ENCODE results near the gene BTBD10. TPM values are rescaled to one million over a fixed set of nuclear protein-coding genes. Genes with fewer than 3 reads are reported as not detected.
A peak's percentile ranks its signal among the peaks of the same experiment; 100 is the strongest.

BTBD10 gene
- 126 and 188 TPM in 2 replicates for total RNA-seq

DNA sequence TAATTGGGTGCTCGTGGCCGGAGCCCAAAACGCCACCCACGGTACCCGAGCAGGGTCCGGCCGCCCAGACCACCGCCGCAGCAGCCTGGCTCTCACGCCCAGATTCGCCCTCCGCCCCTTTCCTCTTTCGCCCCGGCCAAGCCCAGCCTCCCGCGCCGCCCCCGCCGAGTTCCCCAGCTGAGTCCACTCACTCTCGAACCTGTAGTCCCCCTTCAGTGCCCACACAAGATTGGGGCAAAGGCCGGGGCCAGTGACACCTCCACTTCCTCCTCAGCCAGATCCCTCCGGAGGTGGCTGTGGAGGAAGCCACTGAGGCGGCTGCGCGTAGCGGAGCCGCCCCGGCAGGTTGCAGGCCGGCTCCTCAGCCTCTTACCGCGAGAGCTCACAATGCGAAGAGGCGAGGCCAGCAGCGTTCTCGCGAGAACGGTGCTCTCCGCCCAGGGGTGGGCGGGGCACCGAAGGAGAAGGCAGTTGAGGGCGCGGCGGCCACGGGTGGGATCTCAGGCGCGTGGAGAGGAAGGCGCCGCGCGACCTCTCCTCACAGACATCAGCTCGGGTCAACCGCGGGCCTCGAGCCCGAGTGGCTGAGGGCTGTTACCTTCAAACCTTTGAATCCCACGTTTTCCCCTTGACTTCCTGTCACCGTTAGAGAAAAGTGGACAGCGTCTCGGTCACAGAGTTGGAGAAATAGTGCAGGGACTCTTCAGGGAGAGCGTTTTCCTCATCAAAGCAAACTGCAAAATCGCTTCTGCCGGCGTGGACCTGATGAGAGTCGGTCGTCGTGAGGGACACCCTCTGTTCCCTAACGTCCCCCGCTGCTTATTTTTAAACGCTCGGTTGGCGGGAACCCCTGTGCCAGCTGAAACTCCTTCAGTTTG lies at the start of gene BTBD10:
Gene BTBD10, minus strand, starts transcription at position 322 of the 878 bp plus-strand sequence. CDS start 18,098 bp downstream, outside the sequence.
- peak; percentile 87 for DNase-seq (ENCODE audit: low read depth)

- DNase-seq (ENCODE audit: low read depth): no peak
Measured at GRCh38 chr11:13503393-13503792, 40.4 kb upstream of the BTBD10 start.

GRCh38 chr11:13502492-13502891 lies 39.5 kb upstream of the BTBD10 start:
- DNase-seq (ENCODE audit: low read depth): no peak

DNA sequence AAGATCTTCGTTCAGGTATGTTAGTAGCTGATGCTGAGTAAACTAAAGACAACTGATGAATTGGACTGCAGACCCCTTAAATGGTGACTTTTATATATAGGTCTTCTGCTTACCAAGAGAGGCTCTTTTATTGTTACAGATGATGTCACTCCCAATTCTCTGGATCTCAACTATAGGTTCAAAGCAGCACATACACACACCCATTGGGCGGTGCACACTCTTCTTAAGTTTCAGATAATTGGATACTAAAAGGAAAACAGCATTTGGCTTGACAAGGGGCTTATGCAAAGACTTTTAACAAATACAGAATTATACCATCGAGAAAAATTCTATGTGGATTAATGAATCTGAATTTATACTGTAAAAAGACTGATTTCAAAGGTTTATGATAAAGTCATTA lies 32.9 kb upstream of the BTBD10 start, which contains the start of gene PTH:
Gene PTH, minus strand, starts transcription at position 69 of the 400 bp plus-strand sequence. CDS start 3,142 bp downstream, outside the sequence.
- DNase-seq (ENCODE audit: low read depth): no peak

GRCh38 chr11:13494051-13494450 lies 31.0 kb upstream of the BTBD10 start:
- no peak for DNase-seq (ENCODE audit: low read depth)

GRCh38 chr11:13487661-13488030 lies 24.6 kb upstream of the BTBD10 start:
- peak; percentile 12 for DNase-seq (ENCODE audit: low read depth)

DNA sequence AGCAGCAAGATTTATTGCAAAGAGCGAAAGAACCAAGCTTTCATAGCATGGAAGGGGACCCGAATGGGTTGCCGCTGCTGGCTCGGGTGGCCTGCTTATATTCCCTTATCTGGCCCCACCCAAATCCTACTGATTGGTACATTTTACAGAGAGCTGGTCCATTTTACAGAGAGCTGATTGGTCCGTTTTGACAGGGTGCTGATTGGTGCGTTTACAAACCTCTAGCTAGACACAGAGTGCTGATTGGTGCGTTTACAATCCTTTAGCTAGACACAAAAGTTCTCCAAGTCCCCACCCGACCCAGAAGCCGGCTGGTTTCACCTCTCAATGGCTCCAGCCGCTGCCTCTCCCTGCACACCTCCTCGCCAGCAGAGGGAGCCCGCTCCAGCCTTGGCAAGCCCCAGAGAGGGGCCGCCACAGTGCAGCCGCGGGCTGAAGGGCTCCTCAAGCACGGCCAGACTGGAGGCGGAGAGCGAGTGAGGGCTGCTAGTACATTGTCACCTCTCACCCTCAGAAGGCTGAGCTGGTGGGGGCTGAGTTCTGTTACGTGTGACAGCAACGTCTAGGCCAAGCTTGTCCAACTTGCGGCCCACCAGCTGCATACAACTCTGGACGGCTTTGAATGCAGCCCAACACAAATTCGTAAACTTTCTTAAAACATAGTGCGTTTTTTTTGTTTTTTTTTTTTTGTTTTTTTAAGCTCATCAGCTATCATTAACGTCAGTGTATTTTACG lies 24.1 kb upstream of the BTBD10 start:
- peak; percentile 3 for DNase-seq (ENCODE audit: low read depth)

- DNase-seq (ENCODE audit: low read depth): no peak
Measured at GRCh38 chr11:13480198-13480597, 17.2 kb upstream of the BTBD10 start.

DNA sequence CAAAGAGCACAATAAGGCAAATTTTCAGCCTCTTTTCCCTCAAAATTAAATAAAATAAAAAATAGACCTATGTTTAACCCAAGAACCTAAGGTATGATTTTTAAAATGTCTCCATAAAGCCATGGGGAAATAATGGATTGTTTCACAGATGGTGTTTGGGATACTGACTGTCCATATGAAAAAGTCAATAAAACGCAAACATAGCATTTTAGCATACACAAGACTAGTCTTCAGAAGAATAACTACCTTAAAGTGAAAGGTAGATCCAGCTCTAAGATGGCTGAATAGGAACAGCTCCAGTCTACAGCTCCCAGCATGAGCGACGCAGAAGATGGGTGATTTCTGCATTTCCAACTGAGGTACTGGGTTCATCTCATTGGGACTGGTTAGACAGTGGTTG lies 16.7 kb upstream of the BTBD10 start:
- DNase-seq (ENCODE audit: low read depth): no peak

GRCh38 chr11:13475091-13475490 lies 12.1 kb upstream of the BTBD10 start:
- no peak for DNase-seq (ENCODE audit: low read depth)

DNA sequence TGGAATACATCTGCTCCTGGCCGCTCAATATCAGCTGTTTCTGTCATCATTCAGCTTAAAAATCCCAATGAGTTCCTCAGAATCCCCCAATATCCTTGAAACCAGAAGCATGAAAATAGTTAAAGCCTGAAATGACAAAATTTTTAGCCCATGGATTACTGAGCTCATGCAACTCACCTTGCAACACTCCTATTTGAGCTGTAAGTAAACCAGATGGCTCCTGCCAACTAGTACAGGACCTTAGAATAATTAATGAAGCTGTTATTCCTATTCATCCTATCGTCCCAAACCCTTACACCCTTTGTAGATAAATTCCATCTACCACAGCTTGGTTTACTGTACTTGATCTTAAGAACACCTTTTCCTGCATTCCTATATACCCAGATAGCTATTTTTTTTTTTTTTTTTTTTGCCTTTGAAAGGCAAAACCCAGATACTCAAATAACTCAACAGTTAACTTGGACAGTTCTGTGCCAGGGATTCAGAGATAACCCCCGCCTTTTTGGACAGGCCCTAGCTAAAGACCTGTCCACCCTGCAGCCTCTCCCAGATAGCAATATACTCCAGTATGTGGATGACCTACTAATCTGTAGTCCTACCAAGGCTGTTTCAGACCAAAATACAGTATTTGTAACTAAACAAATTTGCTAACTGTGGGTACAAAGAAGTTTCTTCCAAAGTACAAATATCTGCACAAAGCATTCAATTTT lies 10.1 kb upstream of the BTBD10 start:
- DNase-seq (ENCODE audit: low read depth): no peak

DNA sequence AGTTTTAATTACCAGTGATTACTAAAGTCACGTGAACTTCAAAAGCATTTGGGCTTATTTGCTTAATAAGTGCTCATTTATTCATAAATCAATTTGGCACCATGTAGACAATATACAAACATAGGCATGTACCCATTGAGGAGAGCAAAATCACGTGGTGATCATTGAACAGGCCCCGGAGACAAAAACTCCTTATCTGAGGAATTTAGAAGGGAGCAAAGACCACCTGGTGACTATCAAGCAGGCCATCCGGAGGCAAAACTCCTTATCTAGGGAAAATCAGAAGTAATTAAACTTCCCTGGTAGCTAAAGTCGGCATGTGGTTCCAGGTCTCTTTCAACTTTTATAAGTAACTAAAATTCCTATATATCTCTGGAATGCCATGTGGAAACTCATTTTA lies 5.7 kb upstream of the BTBD10 start:
- no peak for DNase-seq (ENCODE audit: low read depth)

- DNase-seq (ENCODE audit: low read depth): peak; percentile 65
Measured at GRCh38 chr11:13465909-13466371, 2.9 kb upstream of the BTBD10 start.

GRCh38 chr11:13463779-13464290 lies 813 bp upstream of the BTBD10 start:
- no peak for DNase-seq (ENCODE audit: low read depth)

- DNase-seq (ENCODE audit: low read depth): peak; percentile 25
Measured at GRCh38 chr11:13462311-13462900, 616 bp downstream of the BTBD10 start.

GRCh38 chr11:13461291-13461690 lies 1.7 kb downstream of the BTBD10 start:
- DNase-seq (ENCODE audit: low read depth): no peak

DNA sequence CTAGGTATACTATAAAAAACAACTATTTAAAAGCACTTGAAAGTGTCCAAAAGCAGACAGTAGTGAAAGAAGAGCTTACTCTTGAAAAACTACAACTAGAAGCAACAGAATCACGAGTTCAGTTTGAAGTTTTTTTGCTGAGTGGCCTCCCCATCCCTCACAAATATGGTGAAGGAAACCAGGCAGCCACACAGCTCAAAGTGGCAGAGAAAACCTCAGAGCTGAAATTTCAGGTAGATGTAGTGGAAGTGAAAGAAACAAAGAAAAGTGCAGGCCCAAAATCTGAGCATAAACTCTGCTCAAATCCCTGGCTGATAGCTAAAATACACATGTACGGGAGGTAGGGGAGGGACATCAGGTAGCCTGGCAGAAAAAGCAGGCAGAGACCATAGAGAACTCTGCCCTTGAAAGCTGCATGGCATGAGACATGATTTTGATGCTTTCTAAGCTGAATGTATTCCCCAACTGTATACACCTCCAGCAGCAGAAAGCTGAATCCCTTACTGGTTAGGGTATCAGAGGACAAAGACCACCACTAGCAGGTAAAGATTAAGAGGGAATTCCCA lies 12.1 kb downstream of the BTBD10 start:
- DNase-seq (ENCODE audit: low read depth): no peak

DNA sequence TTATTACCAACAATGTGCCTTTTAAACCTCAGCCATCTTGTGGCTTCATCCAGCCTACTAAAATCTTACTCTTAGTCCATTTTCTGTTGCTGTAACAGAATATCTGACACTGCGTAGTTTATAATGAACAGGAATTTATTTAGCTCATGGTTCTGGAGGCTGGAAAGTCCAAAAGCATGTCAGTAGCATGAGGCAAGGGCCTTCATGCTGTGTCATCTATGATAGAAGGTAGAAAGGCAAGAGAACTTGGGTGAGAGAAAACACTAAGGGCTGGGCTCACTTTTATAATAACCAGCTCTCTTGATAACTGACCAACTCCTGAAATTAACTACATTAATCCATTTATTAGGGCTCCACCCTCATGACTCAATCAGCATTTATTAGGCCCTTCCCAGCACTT lies 13.5 kb downstream of the BTBD10 start:
- no peak for DNase-seq (ENCODE audit: low read depth)

- DNase-seq (ENCODE audit: low read depth): no peak
Measured at GRCh38 chr11:13448876-13449275, 14.1 kb downstream of the BTBD10 start.

DNA sequence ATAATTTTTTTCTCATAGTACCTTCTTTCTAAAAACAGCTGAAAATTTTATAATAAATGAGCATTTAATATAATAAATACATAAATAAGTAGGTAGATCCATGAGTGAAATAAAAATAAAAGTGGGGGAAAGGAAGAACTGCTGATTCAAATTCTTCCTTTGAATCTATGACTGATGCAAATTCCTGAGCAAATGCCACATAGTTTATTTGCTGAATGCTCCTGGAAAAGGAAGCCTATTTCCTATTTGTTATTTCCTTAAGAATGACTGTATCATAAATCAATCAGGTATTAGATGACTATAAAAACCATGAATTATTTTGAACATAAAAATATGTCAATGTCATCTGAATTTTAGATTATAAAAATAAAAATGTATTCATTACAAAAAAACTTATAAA lies 16.6 kb downstream of the BTBD10 start:
- DNase-seq (ENCODE audit: low read depth): peak; percentile 71

- DNase-seq (ENCODE audit: low read depth): no peak
Measured at GRCh38 chr11:13445588-13445987, 17.4 kb downstream of the BTBD10 start.

Measured in renal cortical epithelial cell (primary cell).